Hepatocyte (in vitro differentiated cells): ENCODE results near the gene UBE2E2. TPM values are rescaled to one million over a fixed set of nuclear protein-coding genes. Genes with fewer than 3 reads are reported as not detected.

Experiments
- DNase-seq: peaks from one replicate; pipeline ENCODE4 v3.0.0-alpha.2; 2016; ENCODE audit warnings: low spot score
- H2AFZ ChIP-seq: fragments of 200-600 bp; sonication (generic); 2 replicates; pipeline ENCODE4 v1.6.0; 2016; ENCODE audit warnings: antibody characterized with exemption, mild to moderate bottlenecking
- H3K27ac ChIP-seq: fragments of 200-600 bp; sonication (generic); 2 replicates; pipeline ENCODE4 v1.5.1; 2016; ENCODE audit warnings: mild to moderate bottlenecking
- H3K27me3 ChIP-seq: fragments of 200-600 bp; sonication (generic); 2 replicates; pipeline ENCODE4 v1.6.1; 2016
- H3K36me3 ChIP-seq: fragments of 200-600 bp; sonication (generic); replicated peaks from 2 replicates; pipeline ENCODE4 v1.5.1; 2016; ENCODE audit warnings: low read depth; ENCODE audit not compliant: insufficient read depth
- H3K4me1 ChIP-seq: fragments of 200-600 bp; sonication (generic); 2 replicates; pipeline ENCODE4 v1.5.1; 2016; ENCODE audit warnings: mild to moderate bottlenecking, moderate library complexity; ENCODE audit not compliant: insufficient read depth
- H3K4me2 ChIP-seq: fragments of 200-600 bp; sonication (generic); 2 replicates; pipeline ENCODE4 v1.6.0; 2016
- H3K4me3 ChIP-seq: fragments of 200-600 bp; sonication (generic); 2 replicates; pipeline ENCODE4 v1.5.1; 2016; ENCODE audit warnings: mild to moderate bottlenecking
- H3K79me2 ChIP-seq: fragments of 200-600 bp; sonication (generic); 2 replicates; pipeline ENCODE4 v1.6.0; 2017; ENCODE audit warnings: mild to moderate bottlenecking
- H3K9me2 ChIP-seq: fragments of 200-600 bp; sonication (generic); replicated peaks from 2 replicates; pipeline ENCODE4 v1.6.0; 2017; ENCODE audit warnings: mild to moderate bottlenecking; ENCODE audit not compliant: insufficient read depth
- H3K9me3 ChIP-seq: fragments of 200-600 bp; sonication (generic); 2 replicates; pipeline ENCODE4 v1.5.1; 2016; ENCODE audit warnings: low read depth, mild to moderate bottlenecking
- H4K20me1 ChIP-seq: fragments of 200-600 bp; sonication (generic); 2 replicates; pipeline ENCODE4 v1.6.0; 2016; ENCODE audit warnings: mild to moderate bottlenecking; ENCODE audit not compliant: insufficient read depth, poor library complexity, severe bottlenecking
- CTCF ChIP-seq: fragments of 200-600 bp; sonication (generic); IDR thresholded peaks from 2 replicates; pipeline ENCODE4 v1.5.1; 2016; ENCODE audit warnings: antibody characterized with exemption, mild to moderate bottlenecking; ENCODE audit not compliant: poor library complexity
- EZH2 ChIP-seq: fragments of 200-600 bp; sonication (generic); IDR thresholded peaks from 2 replicates; pipeline ENCODE4 v1.6.1; 2016; ENCODE audit warnings: antibody characterized with exemption, mild to moderate bottlenecking, borderline replicate concordance
- EZH2phosphoT487 ChIP-seq: fragments of 200-600 bp; sonication (generic); IDR thresholded peaks from one replicate; pipeline ENCODE4 v1.6.1; 2018; ENCODE audit warnings: antibody characterized with exemption, mild to moderate bottlenecking, low read depth, moderate library complexity; ENCODE audit not compliant: unreplicated experiment, severe bottlenecking
- WGBS: methylation state at CpG from one replicate; pipeline ENCODE4 v1.1.6; 2016; ENCODE audit warnings: low lambda C conversion rate; ENCODE audit errors: missing lambda C conversion rate; 5-methylcytosine and 5-hydroxymethylcytosine counted together
- polyA plus RNA-seq: library from polyadenylated mRNA; unstranded; fragments of >200 nt; fragmentation: Nextera tagmentation; extraction: Ambion mirVana; gene quantifications from 2 replicates; pipeline ENCODE4 v1.2.1, GENCODE V29; 2016
- total RNA-seq: library from RNA; depleted of rRNA; stranded (reverse); fragments of >200 nt; gene quantifications from 2 replicates; pipeline ENCODE4 v1.2.3, GENCODE V29; 2014

The UBE2E2 gene
- total and polyA plus RNA-seq, 2 experiments from 2014 or later = 51.1 to 90.6 TPM

GRCh38 chr3:23252122-23252521, 49.0 kb downstream of the UBE2E2 start:
- H3K4me2 ChIP-seq = no peak overlapping the region
- H4K20me1 ChIP-seq = no peaks in the 10 kb centered on the region
- TF ChIP-seq EZH2 (no peak), EZH2phosphoT487 (no peak), CTCF (no peak)
- DNase-seq = no peak
- H3K27me3 ChIP-seq = no peaks in the 10 kb centered on the region
- H2AFZ ChIP-seq = no peak overlapping the region
- H3K79me2 ChIP-seq = peaks cover 73% of the 10 kb centered on the region
- WGBS = 91% methylated on average over 1 of the region's 1 CpG
- no peaks in the 10 kb centered on the region for H3K4me1 ChIP-seq
- no peaks in the 10 kb centered on the region for H3K9me3 ChIP-seq
- no peak overlapping the region for H3K4me3 ChIP-seq
- H3K27ac ChIP-seq = no peak overlapping the region
- H3K36me3 ChIP-seq = no peaks in the 10 kb centered on the region
- no peaks in the 10 kb centered on the region for H3K9me2 ChIP-seq

GRCh38 chr3:23253214-23253613, 50.1 kb downstream of the UBE2E2 start:
- H2AFZ ChIP-seq = no peak overlapping the region
- no peak overlapping the region for H3K4me3 ChIP-seq
- H4K20me1 ChIP-seq = no peaks in the 10 kb centered on the region
- no peak overlapping the region for H3K27ac ChIP-seq
- no peaks in the 10 kb centered on the region for H3K27me3 ChIP-seq
- H3K4me1 ChIP-seq = no peaks in the 10 kb centered on the region
- TF ChIP-seq CTCF (no peak), EZH2 (no peak), EZH2phosphoT487 (no peak)
- H3K4me2 ChIP-seq = no peak overlapping the region
- DNase-seq = no peak
- H3K9me2 ChIP-seq = no peaks in the 10 kb centered on the region
- H3K9me3 ChIP-seq = no peaks in the 10 kb centered on the region
- peaks cover 80% of the 10 kb centered on the region for H3K79me2 ChIP-seq
- no peaks in the 10 kb centered on the region for H3K36me3 ChIP-seq

GRCh38 chr3:23254282-23254681, 51.2 kb downstream of the UBE2E2 start:
- 64% methylated on average over 2 of the region's 2 CpGs for WGBS
- Histone ChIP-seq H3K27ac (no peak overlapping the region), H3K4me3 (no peak overlapping the region), H3K4me2 (no peak overlapping the region), H3K79me2 (peaks cover 81% of the 10 kb centered on the region), H3K27me3 (no peaks in the 10 kb centered on the region), H2AFZ (no peak overlapping the region), H4K20me1 (no peaks in the 10 kb centered on the region), H3K4me1 (no peaks in the 10 kb centered on the region), H3K9me2 (no peaks in the 10 kb centered on the region), H3K9me3 (no peaks in the 10 kb centered on the region), H3K36me3 (no peaks in the 10 kb centered on the region)
- peak; percentile 27 for DNase-seq
- no peak for TF ChIP-seq CTCF
- no peak for TF ChIP-seq EZH2phosphoT487

GRCh38 chr3:23254835-23255234, 51.7 kb downstream of the UBE2E2 start:
- peaks cover 78% of the 10 kb centered on the region for H3K79me2 ChIP-seq
- WGBS = 98% methylated on average over 3 of the region's 3 CpGs

More at GRCh38 chr3:23254835-23255234, 51.7 kb downstream of the UBE2E2 start:
- Histone ChIP-seq H3K4me2 (no peak overlapping the region), H3K9me2 (no peaks in the 10 kb centered on the region), H3K36me3 (no peaks in the 10 kb centered on the region), H3K27me3 (no peaks in the 10 kb centered on the region), H3K27ac (no peak overlapping the region), H3K4me1 (no peaks in the 10 kb centered on the region), H2AFZ (no peak overlapping the region), H4K20me1 (no peaks in the 10 kb centered on the region), H3K4me3 (no peak overlapping the region), H3K9me3 (no peaks in the 10 kb centered on the region)
- no peak for TF ChIP-seq CTCF
- no peak for TF ChIP-seq EZH2
- TF ChIP-seq EZH2phosphoT487 = no peak
- DNase-seq = no peak
